K562 (cell line): Measurements from ENCODE around the gene CRY2. TPM values are rescaled to one million over a fixed set of nuclear protein-coding genes. Genes with fewer than 3 reads are reported as not detected.

Source experiments
- ATAC-seq: fragments of 200-7000 bp; cut with Tn5 transposase; 3 replicates; pipeline ENCODE4 v1.9.1; 2020; ENCODE audit warnings: moderate library complexity
- BruUV-seq: library from RNA; stranded (reverse); fragments of 400-500 nt; replicated peaks from 2 replicates; lab custom pipeline; 2021; lab: Mats Ljungman, UMichigan
- CTCF ChIA-PET: fragments of 300-600 bp; formaldehyde crosslinking; extraction: SDS; loops from one replicate; lab custom pipeline; 2021; ENCODE audit warnings: low intra/inter-chr PET ratio; lab: Yijun Ruan, JAX
- POLR2A ChIA-PET: fragments of 300-600, 350-650 bp; sonication (Branson Sonifier 250); formaldehyde crosslinking; extraction: SDS; loops from one replicate; lab custom pipeline; 2021; ENCODE audit warnings: antibody characterized with exemption, inconsistent platforms; lab: Yijun Ruan, JAX
- DNase-seq, 4 experiments: peaks; one replicate each; pipeline versions ENCODE4 v3.0.0 to v3.0.0-alpha.2; 2011 to 2018; ENCODE audit warnings: low spot score in 3 of 4, mixed read lengths in 3 of 4; ENCODE audit errors: extremely low read depth in 1 of 4
- FAIRE-seq: peaks from 2 replicates; lab custom pipeline; 2011; peaks lifted over from hg19 to GRCh38; lab: Jason Lieb, UNC
- H2AFZ ChIP-seq: 2 replicates; pipeline ENCODE4 v1.6.0; 2011; ENCODE audit warnings: low read depth, low read length, control low read depth, inconsistent platforms
- H3K27ac ChIP-seq: fragments of 200-600 bp; 3 replicates; pipeline ENCODE4 v1.8.0; 2011; ENCODE audit warnings: low read depth, mild to moderate bottlenecking, control low read depth, inconsistent platforms, low read length, moderate library complexity, mixed read lengths; ENCODE audit errors: extremely low read depth
- H3K27me3 ChIP-seq, 2 experiments: fragments of 300-600 bp in 1 of 2; 2 replicates in 1 of 2; 3 replicates in 1 of 2; pipeline versions ENCODE4 v1.6.0 to v1.8.0; 2011; ENCODE audit warnings: inconsistent platforms in 2 of 2, low read length in 2 of 2, mild to moderate bottlenecking in 1 of 2, mixed read lengths in 1 of 2, moderate library complexity in 1 of 2; ENCODE audit not compliant: control insufficient read depth in 2 of 2, insufficient read depth in 2 of 2
- H3K36me3 ChIP-seq: fragments of 300-600 bp; 3 replicates; pipeline ENCODE4 v1.8.0; 2011; ENCODE audit warnings: mild to moderate bottlenecking, low read length, inconsistent platforms; ENCODE audit not compliant: control insufficient read depth, insufficient read depth
- H3K4me1 ChIP-seq, 2 experiments: fragments of 200-600 bp in 1 of 2; replicated peaks in 1 of 2; 2 replicates in 1 of 2; 3 replicates in 1 of 2; pipeline versions ENCODE4 v1.5.1 to v1.8.0; 2011; ENCODE audit warnings: inconsistent platforms in 2 of 2, low read length in 2 of 2, mild to moderate bottlenecking in 1 of 2, mixed read lengths in 1 of 2, moderate library complexity in 1 of 2; ENCODE audit not compliant: control insufficient read depth in 2 of 2, insufficient read depth in 2 of 2
- H3K4me2 ChIP-seq: 2 replicates; pipeline ENCODE4 v1.6.1; 2011; ENCODE audit warnings: low read length, control low read depth, inconsistent platforms, mixed read lengths; ENCODE audit not compliant: insufficient read depth
- H3K4me3 ChIP-seq: fragments of 200-600 bp; sonication (generic), shearing (Covaris generic); 2 replicates; pipeline ENCODE4 v1.5.1; 2016; ENCODE audit warnings: control low read depth, inconsistent platforms
- H3K79me2 ChIP-seq: fragments of 200-600 bp; 3 replicates; pipeline ENCODE4 v1.8.0; 2011; ENCODE audit warnings: low read length, inconsistent platforms; ENCODE audit not compliant: control insufficient read depth, insufficient read depth
- H3K9ac ChIP-seq, 2 experiments: 2 replicates each; pipeline versions ENCODE4 v1.6.0 to v1.6.1; 2011; ENCODE audit warnings: low read depth in 2 of 2, low read length in 2 of 2, control low read depth in 1 of 2, inconsistent platforms in 1 of 2, mild to moderate bottlenecking in 1 of 2, mixed read lengths in 1 of 2; ENCODE audit not compliant: insufficient read depth in 1 of 2
- H3K9me1 ChIP-seq: one replicate; pipeline ENCODE4 v1.6.0; 2011; ENCODE audit warnings: inconsistent platforms, mild to moderate bottlenecking, low read length, moderate library complexity; ENCODE audit not compliant: control insufficient read depth, insufficient read depth
- H3K9me3 ChIP-seq: replicated peaks from 2 replicates; pipeline ENCODE4 v1.5.1; 2011; ENCODE audit warnings: low read depth, low read length, inconsistent platforms; ENCODE audit not compliant: control insufficient read depth, insufficient read depth
- H4K20me1 ChIP-seq: replicated peaks from 2 replicates; pipeline ENCODE4 v1.6.1; 2011; ENCODE audit warnings: low read length, inconsistent platforms, mixed read lengths; ENCODE audit not compliant: control insufficient read depth, insufficient read depth
- POLR2G ChIP-seq: fragments of 200-400 bp; formaldehyde crosslinking; IDR thresholded peaks from 2 replicates; pipeline ENCODE4 v1.6.1; 2017; ENCODE audit warnings: low read depth, mild to moderate bottlenecking, antibody characterized with exemption, low read length, moderate library complexity
- RAD21 ChIP-seq, 2 experiments: fragments of 250-450 bp in 1 of 2; fragments of 450-650 bp in 1 of 2; sonication (Bioruptor Pico) in 1 of 2; formaldehyde crosslinking in 1 of 2; IDR thresholded peaks in 1 of 2; conservative IDR thresholded peaks in 1 of 2; 2 replicates each; pipeline versions ENCODE4 v1.4.0 to v1.8.0; 2020 to 2022; ENCODE audit warnings: mild to moderate bottlenecking in 2 of 2, moderate library complexity in 1 of 2
- TSHZ1 ChIP-seq: fragments of 250-450 bp; sonication (Bioruptor Pico); IDR thresholded peaks from 2 replicates; pipeline ENCODE4 v1.4.0; 2020; ENCODE audit warnings: mild to moderate bottlenecking, moderate library complexity
- ZBTB43 ChIP-seq: sonication (generic); formaldehyde crosslinking; IDR thresholded peaks from 2 replicates; pipeline ENCODE4 v1.8.0; 2023; ENCODE audit warnings: mild to moderate bottlenecking, missing genetic modification reagents
- ZNF232 ChIP-seq: sonication (generic); formaldehyde crosslinking; IDR thresholded peaks from 2 replicates; pipeline ENCODE4 v1.8.0; 2022; ENCODE audit warnings: mild to moderate bottlenecking, missing genetic modification reagents
- WGBS: fragments of 100-300 bp; shearing (Covaris generic); methylation state at CpG from one replicate; pipeline ENCODE4 v1.1.6; 2016; ENCODE audit warnings: low coverage, mixed read lengths; ENCODE audit not compliant: insufficient coverage; ENCODE audit errors: missing lambda C conversion rate; 5-methylcytosine and 5-hydroxymethylcytosine counted together
- in situ Hi-C: fragments of 300-500 bp; cut with MboI; formaldehyde crosslinking; loops from 4 replicates; pipeline ENCODE4 v1.15.0; 2018; ENCODE audit warnings: inconsistent platforms, mixed read lengths
- intact Hi-C: fragments of 100-400 bp; cut with micrococcal nuclease; formaldehyde crosslinking; loops from 2 replicates; pipeline ENCODE4 v1.14.2; 2022
- polyA plus RNA-seq, 8 experiments: library from polyadenylated mRNA; depleted of rRNA in 4 of 8; stranded (reverse) in 5 of 8; unstranded in 3 of 8; fragments of >200 nt; fragmentation: Nextera tagmentation in 2 of 8; fragmentation: Illumina TruSeq in 1 of 8; extraction: Ambion mirVana in 2 of 8; extraction: Trizol in 1 of 8; gene quantifications; 2 replicates each; pipeline versions ENCODE4 v1.2.1 to v1.2.3, GENCODE V29; 2011 to 2014; ENCODE audit warnings: inconsistent platforms in 1 of 8, missing spikeins in 1 of 8
- total RNA-seq, 7 experiments: library from RNA; depleted of rRNA in 6 of 7; stranded (reverse); fragments of >200 nt in 6 of 7; fragmentation: Illumina TruSeq in 2 of 7; extraction: Trizol in 2 of 7; gene quantifications; 2 replicates each; pipeline versions ENCODE4 v1.2.1 to v1.2.3, GENCODE V29; 2011 to 2021; ENCODE audit warnings: low replicate concordance in 1 of 7
- TF ChIP-seq, protein P1 (sequence below): fragments of 450-650 bp; formaldehyde crosslinking; IDR thresholded peaks from 2 replicates; pipeline ENCODE4 v1.4.0; 2022; ENCODE audit warnings: missing genetic modification characterization

The CRY2 gene
- total and polyA plus RNA-seq, 9 of the 15 experiments (the other 6 are each of a cell fraction or from before 2014, with no cell fraction given): 2.3 to 23.9 (median 14.8) TPM

DNA sequence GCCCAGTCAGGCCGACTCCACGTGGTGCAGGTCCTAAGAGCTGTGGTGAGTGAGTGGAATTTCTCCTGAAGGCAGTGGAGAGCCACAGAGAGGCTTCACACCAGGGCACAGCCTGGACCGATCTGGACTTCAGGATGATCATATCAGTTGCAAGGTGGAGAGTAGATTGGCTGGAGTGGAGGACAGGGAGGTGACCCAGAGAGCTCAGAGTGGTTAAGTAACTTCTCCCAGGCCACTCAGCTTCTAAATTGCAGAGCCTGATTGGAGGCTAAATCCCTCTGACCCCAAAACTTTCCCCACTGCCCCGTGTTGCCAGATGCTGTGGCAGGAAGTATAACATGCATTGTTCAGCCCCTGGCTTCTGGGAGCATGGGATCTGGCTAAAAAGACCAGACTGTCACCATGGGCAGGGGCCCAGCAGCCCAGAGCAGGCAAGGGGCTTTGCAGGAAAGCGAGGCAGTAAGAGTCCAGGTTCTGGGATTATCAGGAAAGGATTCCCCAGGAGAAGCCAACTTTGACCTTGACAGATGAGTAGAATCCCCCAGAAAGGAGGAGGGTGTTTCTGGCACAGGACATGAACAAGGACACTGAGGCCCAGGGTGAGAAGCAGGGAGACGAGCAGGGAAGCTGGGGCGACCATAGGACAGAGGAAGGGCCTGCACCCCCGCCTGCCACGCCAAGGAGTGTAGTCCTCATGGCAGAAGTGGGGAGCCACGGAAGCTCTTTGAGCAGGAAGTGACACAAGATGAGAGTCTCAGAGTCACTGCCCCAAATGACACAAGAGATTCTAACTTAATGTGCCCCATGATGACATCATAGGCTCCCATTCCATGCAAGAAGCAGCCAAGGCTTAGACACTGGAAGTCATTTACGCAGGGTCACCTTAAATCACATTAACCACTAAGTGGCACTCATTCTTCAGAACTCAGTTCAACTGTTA is 37.5 kb upstream of the CRY2 start (continued):
- TF ChIP-seq, protein P1, sequence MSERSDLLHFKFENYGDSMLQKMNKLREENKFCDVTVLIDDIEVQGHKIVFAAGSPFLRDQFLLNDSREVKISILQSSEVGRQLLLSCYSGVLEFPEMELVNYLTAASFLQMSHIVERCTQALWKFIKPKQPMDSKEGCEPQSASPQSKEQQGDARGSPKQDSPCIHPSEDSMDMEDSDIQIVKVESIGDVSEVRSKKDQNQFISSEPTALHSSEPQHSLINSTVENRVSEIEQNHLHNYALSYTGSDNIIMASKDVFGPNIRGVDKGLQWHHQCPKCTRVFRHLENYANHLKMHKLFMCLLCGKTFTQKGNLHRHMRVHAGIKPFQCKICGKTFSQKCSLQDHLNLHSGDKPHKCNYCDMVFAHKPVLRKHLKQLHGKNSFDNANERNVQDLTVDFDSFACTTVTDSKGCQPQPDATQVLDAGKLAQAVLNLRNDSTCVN (CRISPR knock-in tag): no peak
- no peak for TF ChIP-seq ZBTB43 (CRISPR knock-in tag)
- TF ChIP-seq, all 486 proteins: peak for 13

- Histone ChIP-seq H3K9ac (no peak overlapping the region; a peak in 1 of 4 replicates), H3K4me3 (no peak overlapping the region), H3K9me1 (no peaks in the 10 kb centered on the region), H4K20me1 (peaks cover 3% of the 10 kb centered on the region; the same call in 1 of the 2 replicates), H3K79me2 (peaks cover 22% of the 10 kb centered on the region), H3K27ac (no peak overlapping the region), H3K27me3 (no peaks in the 10 kb centered on the region), H3K36me3 (peaks cover 42% of the 10 kb centered on the region; the same call in 2 of the 3 replicates), H3K4me2 (no peak overlapping the region), H2AFZ (no peak overlapping the region), H3K4me1 (peaks cover 11 to 30% of the 10 kb centered on the region in 2 experiments; a peak in 4 of 5 replicates), H3K9me3 (no peaks in the 10 kb centered on the region)
- WGBS: 91% methylated on average over 17 of the region's 23 CpGs
- no peak for TF ChIP-seq RAD21 (CRISPR knock-in tag; conservative IDR thresholded peaks at IDR 0.05 in 1 of 2, IDR thresholded peaks at IDR 0.05 in 1 of 2)
- TF ChIP-seq ZNF232 (CRISPR knock-in tag): no peak
- 0 out of 2 replicates have a peak, but pooled peaks have one; percentile 24 for TF ChIP-seq POLR2G
- TF ChIP-seq TSHZ1: no peak
- ATAC-seq (no peak), DNase-seq (no peak), FAIRE-seq (no peak)
- CTCF ChIA-PET: no interaction called here
- POLR2A ChIA-PET: interaction anchor here (1.0 kb wide), 1 partner anchor 13 kb away, joined by 6 read pairs; no protein-coding TSS in a partner anchor
- in situ Hi-C loops: no loop called here
- intact Hi-C loops: no loop called here
- BruUV-seq: no TSS peak
Observed at GRCh38 chr11:45810431-45811108, 36.7 kb upstream of the CRY2 start.
